AG04449 (cell line): ENCODE data around the gene AMBRA1.

ENCODE experiments used
- CTCF ChIA-PET: fragments of 350-600 bp; formaldehyde crosslinking; extraction: SDS; loops from one replicate; lab custom pipeline; 2021; ENCODE audit warnings: antibody characterized with exemption; lab: Yijun Ruan, JAX
- POLR2A ChIA-PET: fragments of 400-600, 350-600 bp; formaldehyde crosslinking; extraction: SDS; loops from one replicate; lab custom pipeline; 2020; ENCODE audit warnings: antibody characterized with exemption, inconsistent platforms; lab: Yijun Ruan, JAX
- DNase-seq: peaks from one replicate; pipeline ENCODE4 v3.0.0-alpha.2; 2010; ENCODE audit warnings: low read depth, low spot score
- H3K4me3 ChIP-seq: 2 replicates; pipeline ENCODE4 v1.5.1; 2011; ENCODE audit warnings: low read depth, mild to moderate bottlenecking, control low read depth, low read length
- TF ChIP-seq, protein P1 (sequence below): IDR thresholded peaks from one replicate; pipeline ENCODE4 v1.5.1; 2011; ENCODE audit warnings: mild to moderate bottlenecking, moderate library complexity, low read length, control low read depth, inconsistent platforms; ENCODE audit not compliant: insufficient read depth; ENCODE audit errors: missing control alignments

The AMBRA1 gene

DNA sequence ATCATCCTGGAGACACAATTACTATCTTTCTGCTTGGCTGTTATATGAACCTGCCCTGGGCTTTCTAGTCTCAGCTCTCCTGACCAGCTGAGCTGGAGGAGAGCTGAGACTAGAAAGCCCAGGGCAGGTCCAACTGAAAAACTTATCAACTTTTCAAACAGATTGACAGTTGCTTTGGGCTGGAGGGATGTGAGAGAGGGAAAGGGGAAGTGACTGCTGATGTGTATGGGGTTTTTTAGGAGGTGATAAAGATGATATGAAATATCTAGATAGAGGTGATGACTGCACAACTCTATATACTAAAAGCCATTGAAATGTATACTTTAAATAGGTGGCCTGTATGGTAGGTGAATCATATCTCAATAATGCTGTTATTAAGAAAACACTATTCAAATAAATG lies 142.1 kb downstream of the AMBRA1 start:
- POLR2A ChIA-PET: no interaction called here
- DNase-seq: no peak
- H3K4me3 ChIP-seq: no peak overlapping the region
- TF ChIP-seq, protein P1, sequence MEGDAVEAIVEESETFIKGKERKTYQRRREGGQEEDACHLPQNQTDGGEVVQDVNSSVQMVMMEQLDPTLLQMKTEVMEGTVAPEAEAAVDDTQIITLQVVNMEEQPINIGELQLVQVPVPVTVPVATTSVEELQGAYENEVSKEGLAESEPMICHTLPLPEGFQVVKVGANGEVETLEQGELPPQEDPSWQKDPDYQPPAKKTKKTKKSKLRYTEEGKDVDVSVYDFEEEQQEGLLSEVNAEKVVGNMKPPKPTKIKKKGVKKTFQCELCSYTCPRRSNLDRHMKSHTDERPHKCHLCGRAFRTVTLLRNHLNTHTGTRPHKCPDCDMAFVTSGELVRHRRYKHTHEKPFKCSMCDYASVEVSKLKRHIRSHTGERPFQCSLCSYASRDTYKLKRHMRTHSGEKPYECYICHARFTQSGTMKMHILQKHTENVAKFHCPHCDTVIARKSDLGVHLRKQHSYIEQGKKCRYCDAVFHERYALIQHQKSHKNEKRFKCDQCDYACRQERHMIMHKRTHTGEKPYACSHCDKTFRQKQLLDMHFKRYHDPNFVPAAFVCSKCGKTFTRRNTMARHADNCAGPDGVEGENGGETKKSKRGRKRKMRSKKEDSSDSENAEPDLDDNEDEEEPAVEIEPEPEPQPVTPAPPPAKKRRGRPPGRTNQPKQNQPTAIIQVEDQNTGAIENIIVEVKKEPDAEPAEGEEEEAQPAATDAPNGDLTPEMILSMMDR: no peak
- CTCF ChIA-PET: interaction anchor here (0.7 to 1.5 kb wide), 4 partner anchors 38 to 87 kb away, joined by 3 to 6 read pairs (median 5); no protein-coding TSS in a partner anchor

DNA sequence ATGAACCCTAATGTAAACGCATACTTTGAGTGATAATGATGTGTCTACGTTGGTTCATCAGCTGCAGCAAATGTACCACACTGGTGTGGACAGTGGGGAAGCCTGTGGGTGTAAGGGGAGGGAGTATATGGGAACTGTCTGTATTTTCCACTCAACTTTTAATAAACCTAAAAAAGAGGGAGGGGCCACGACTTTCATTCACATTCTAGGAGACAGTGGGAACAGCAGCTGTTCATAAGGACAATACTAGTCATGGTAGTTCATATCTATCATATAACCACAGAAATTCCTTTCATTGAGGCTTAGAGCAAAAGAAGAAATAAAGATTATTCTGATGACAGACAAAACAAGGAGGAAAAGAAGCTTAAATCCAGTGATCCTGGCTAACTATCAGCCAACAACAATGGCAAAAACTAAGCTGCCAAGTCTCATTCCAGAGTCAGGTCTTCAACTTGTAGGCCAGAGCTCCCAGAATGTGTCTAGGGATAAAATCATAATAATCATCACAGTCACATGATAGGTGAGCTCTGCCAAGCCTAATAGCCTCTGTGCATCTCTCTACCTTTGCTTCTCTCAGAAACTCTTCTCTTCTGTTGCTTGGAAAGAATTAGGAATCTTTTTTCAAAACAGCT lies 142.9 kb downstream of the AMBRA1 start:
- POLR2A ChIA-PET: no interaction called here
- CTCF ChIA-PET: interaction anchor here (1.0 to 1.5 kb wide), 3 partner anchors 39 to 78 kb away, joined by 3 to 6 read pairs (median 5); no protein-coding TSS in a partner anchor
- DNase-seq: peak; percentile 10
- no peak overlapping the region for H3K4me3 ChIP-seq
- TF ChIP-seq, protein P1: no peak

DNA sequence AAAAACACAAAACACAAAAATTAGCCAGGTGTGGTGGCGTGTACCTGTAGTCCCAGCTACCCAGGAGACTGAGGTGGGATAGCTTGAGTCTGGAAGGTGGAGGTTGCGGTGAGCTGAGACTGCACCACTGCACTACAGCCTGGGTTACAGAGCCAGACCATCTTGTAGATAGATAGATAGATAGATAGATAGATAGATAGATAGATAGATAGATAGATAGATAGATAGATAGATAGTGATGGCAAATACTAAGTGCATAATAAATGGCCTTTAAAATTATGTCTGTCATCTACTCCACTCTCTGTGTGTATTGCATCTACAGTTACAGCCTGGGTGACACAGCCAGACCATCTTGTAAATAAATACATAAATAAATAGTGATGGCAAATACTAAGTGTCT lies 146.3 kb downstream of the AMBRA1 start:
- DNase-seq: no peak
- ChIA-PET POLR2A (no interaction called here), CTCF (interaction anchor here (2.7 kb wide), 1 partner anchor 82 kb away, joined by 17 read pairs; no protein-coding TSS in a partner anchor)
- TF ChIP-seq, protein P1: no peak
- H3K4me3 ChIP-seq: no peak overlapping the region

DNA sequence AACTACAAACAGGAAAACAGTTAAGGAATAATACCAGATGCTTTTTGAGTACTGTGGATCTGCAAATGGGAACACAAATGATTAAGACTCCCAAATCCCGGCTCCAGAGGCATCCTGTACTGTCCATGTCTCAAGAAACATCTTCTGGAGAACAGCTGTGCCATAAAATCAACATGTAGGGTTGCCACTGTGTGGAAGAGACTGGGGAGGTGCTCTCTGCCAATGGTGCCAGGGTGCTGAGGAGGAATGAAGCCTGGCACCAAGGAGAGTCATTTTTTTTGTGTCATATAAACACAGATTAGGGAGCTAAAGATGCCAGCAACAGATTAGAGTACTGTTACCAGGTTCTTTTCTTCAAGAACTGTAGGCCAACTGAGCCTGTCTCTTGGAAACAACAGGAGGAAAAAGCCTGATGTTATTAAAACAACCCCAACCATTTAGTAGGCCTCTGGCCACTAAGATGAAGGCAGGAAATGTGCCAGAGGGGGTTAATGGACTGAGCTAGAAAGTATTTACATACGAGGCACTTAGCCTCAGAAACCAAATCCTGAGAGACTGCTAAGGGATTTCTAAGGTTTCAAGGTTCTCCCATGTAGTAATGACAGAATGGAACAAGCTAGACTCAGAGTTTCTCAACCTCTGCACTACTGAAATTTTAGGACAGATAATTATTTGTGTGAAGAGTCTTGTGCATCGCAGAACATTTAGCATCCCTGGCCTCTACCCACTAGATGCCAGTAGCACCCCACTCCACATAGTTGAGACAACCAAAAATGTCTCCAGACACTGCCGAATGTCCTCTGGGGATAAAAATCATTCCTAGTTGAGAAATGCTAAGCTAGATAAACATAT lies 147.7 kb downstream of the AMBRA1 start:
- TF ChIP-seq, protein P1: peak; percentile 37
- ChIA-PET CTCF (interaction anchor here (0.6 to 2.7 kb wide), 11 partner anchors 8 to 96 kb away, joined by 3 to 17 read pairs (median 4); no protein-coding TSS in a partner anchor), POLR2A (interaction anchor here (0.5 kb wide), 1 partner anchor 11 kb away, joined by 4 read pairs; no protein-coding TSS in a partner anchor)
- H3K4me3 ChIP-seq: no peak overlapping the region
- DNase-seq: peak; percentile 28

DNA sequence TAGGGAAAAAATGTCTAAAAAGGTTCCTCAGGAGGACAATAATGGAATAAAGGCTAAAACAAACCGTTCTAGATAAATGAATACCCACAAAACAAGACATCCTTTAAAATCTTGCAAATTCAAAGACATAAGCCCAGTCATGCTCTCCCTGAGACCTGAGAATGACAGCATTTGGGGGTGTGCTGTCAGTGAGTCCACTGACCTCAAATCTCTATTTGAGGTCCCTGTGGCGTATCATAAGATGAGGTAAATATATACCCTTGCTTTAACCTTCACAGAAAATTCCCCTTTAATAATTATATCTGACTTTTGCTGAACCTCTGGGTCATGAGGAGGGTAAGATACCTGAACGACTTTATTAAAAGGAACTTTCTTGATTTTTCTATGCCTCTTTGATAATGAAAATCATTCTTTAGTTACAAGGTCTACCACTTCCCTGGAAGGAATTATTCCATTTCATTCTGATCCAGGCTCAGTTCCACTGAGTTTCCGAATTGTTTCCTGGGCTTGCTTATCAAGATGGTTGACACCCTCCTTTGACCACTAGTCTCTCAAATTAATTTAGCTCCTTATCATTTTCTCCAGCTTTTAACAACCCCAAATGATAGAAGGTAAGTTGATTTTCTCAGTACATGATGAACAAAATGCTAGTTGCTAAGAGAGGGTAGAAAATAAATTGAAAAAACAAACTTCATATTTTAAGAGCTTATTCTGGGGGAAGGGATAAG lies 148.5 kb downstream of the AMBRA1 start:
- DNase-seq: no peak
- POLR2A ChIA-PET: no interaction called here
- H3K4me3 ChIP-seq: no peak overlapping the region
- CTCF ChIA-PET: interaction anchor here (0.9 to 2.7 kb wide), 7 partner anchors 8 to 87 kb away, joined by 3 to 17 read pairs (median 4); no protein-coding TSS in a partner anchor
- TF ChIP-seq, protein P1: no peak
